ENCODE data around the gene TMEM140. TPM values are rescaled to one million over a fixed set of nuclear protein-coding genes. Genes with fewer than 3 reads are reported as not detected.

Gene TMEM140
- total and polyA plus RNA-seq, 9 of the 15 experiments (the other 6 are each of a cell fraction or from before 2014, with no cell fraction given), result 0.03 to 0.82 (median 0.23) TPM

DNA sequence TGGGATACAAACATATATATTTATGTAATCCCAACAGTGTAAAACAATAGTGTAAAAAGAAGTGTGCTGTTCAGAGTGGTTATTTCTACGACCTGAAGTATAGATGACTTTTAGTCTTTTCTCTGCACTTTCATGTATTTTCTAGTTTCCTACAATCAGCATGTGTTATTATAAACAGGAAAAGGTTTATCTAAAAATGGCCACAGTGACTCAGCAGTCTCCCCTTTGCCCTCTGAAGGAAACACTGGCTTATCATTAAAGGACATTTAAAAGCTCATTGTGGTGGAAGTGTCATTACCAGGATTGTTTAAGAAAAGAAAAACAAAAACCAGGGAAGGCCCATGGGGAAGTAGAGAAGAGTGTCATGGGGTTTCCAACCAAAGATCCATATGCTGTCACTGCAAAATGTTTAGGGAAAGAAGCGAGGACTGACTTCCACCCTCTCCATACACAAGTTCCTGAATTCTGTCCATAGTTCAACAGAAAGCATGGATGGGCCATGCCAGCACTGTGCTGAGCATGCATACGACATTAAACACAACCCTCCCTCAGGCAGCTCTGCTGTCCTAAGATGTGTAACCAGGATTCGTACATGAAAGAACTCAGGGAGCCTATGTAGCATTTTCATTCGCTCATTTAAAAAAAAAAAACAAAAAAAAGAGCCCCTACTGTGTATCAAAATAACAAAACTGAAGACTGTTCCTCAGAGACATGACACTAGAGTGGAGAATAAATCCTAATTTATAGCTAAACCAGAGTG, 12.4 kb downstream of the TMEM140 start (continued):
- TF ChIP-seq, protein P1, sequence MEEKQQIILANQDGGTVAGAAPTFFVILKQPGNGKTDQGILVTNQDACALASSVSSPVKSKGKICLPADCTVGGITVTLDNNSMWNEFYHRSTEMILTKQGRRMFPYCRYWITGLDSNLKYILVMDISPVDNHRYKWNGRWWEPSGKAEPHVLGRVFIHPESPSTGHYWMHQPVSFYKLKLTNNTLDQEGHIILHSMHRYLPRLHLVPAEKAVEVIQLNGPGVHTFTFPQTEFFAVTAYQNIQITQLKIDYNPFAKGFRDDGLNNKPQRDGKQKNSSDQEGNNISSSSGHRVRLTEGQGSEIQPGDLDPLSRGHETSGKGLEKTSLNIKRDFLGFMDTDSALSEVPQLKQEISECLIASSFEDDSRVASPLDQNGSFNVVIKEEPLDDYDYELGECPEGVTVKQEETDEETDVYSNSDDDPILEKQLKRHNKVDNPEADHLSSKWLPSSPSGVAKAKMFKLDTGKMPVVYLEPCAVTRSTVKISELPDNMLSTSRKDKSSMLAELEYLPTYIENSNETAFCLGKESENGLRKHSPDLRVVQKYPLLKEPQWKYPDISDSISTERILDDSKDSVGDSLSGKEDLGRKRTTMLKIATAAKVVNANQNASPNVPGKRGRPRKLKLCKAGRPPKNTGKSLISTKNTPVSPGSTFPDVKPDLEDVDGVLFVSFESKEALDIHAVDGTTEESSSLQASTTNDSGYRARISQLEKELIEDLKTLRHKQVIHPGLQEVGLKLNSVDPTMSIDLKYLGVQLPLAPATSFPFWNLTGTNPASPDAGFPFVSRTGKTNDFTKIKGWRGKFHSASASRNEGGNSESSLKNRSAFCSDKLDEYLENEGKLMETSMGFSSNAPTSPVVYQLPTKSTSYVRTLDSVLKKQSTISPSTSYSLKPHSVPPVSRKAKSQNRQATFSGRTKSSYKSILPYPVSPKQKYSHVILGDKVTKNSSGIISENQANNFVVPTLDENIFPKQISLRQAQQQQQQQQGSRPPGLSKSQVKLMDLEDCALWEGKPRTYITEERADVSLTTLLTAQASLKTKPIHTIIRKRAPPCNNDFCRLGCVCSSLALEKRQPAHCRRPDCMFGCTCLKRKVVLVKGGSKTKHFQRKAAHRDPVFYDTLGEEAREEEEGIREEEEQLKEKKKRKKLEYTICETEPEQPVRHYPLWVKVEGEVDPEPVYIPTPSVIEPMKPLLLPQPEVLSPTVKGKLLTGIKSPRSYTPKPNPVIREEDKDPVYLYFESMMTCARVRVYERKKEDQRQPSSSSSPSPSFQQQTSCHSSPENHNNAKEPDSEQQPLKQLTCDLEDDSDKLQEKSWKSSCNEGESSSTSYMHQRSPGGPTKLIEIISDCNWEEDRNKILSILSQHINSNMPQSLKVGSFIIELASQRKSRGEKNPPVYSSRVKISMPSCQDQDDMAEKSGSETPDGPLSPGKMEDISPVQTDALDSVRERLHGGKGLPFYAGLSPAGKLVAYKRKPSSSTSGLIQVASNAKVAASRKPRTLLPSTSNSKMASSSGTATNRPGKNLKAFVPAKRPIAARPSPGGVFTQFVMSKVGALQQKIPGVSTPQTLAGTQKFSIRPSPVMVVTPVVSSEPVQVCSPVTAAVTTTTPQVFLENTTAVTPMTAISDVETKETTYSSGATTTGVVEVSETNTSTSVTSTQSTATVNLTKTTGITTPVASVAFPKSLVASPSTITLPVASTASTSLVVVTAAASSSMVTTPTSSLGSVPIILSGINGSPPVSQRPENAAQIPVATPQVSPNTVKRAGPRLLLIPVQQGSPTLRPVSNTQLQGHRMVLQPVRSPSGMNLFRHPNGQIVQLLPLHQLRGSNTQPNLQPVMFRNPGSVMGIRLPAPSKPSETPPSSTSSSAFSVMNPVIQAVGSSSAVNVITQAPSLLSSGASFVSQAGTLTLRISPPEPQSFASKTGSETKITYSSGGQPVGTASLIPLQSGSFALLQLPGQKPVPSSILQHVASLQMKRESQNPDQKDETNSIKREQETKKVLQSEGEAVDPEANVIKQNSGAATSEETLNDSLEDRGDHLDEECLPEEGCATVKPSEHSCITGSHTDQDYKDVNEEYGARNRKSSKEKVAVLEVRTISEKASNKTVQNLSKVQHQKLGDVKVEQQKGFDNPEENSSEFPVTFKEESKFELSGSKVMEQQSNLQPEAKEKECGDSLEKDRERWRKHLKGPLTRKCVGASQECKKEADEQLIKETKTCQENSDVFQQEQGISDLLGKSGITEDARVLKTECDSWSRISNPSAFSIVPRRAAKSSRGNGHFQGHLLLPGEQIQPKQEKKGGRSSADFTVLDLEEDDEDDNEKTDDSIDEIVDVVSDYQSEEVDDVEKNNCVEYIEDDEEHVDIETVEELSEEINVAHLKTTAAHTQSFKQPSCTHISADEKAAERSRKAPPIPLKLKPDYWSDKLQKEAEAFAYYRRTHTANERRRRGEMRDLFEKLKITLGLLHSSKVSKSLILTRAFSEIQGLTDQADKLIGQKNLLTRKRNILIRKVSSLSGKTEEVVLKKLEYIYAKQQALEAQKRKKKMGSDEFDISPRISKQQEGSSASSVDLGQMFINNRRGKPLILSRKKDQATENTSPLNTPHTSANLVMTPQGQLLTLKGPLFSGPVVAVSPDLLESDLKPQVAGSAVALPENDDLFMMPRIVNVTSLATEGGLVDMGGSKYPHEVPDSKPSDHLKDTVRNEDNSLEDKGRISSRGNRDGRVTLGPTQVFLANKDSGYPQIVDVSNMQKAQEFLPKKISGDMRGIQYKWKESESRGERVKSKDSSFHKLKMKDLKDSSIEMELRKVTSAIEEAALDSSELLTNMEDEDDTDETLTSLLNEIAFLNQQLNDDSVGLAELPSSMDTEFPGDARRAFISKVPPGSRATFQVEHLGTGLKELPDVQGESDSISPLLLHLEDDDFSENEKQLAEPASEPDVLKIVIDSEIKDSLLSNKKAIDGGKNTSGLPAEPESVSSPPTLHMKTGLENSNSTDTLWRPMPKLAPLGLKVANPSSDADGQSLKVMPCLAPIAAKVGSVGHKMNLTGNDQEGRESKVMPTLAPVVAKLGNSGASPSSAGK (IDR thresholded peaks at IDR 0.05), result peak; percentile 53
- TF ChIP-seq ZNF197 (CRISPR knock-in tag; IDR thresholded peaks at IDR 0.05; ENCODE audit: low read depth), result 0 out of 2 replicates have a peak, but pooled peaks have one; percentile 20
- TF ChIP-seq ZFP1 (CRISPR knock-in tag; IDR thresholded peaks at IDR 0.05), result no peak
- peak; percentile 76 for TF ChIP-seq GTF2A2 (tag; IDR thresholded peaks at IDR 0.05)
- TF ChIP-seq, protein P2, sequence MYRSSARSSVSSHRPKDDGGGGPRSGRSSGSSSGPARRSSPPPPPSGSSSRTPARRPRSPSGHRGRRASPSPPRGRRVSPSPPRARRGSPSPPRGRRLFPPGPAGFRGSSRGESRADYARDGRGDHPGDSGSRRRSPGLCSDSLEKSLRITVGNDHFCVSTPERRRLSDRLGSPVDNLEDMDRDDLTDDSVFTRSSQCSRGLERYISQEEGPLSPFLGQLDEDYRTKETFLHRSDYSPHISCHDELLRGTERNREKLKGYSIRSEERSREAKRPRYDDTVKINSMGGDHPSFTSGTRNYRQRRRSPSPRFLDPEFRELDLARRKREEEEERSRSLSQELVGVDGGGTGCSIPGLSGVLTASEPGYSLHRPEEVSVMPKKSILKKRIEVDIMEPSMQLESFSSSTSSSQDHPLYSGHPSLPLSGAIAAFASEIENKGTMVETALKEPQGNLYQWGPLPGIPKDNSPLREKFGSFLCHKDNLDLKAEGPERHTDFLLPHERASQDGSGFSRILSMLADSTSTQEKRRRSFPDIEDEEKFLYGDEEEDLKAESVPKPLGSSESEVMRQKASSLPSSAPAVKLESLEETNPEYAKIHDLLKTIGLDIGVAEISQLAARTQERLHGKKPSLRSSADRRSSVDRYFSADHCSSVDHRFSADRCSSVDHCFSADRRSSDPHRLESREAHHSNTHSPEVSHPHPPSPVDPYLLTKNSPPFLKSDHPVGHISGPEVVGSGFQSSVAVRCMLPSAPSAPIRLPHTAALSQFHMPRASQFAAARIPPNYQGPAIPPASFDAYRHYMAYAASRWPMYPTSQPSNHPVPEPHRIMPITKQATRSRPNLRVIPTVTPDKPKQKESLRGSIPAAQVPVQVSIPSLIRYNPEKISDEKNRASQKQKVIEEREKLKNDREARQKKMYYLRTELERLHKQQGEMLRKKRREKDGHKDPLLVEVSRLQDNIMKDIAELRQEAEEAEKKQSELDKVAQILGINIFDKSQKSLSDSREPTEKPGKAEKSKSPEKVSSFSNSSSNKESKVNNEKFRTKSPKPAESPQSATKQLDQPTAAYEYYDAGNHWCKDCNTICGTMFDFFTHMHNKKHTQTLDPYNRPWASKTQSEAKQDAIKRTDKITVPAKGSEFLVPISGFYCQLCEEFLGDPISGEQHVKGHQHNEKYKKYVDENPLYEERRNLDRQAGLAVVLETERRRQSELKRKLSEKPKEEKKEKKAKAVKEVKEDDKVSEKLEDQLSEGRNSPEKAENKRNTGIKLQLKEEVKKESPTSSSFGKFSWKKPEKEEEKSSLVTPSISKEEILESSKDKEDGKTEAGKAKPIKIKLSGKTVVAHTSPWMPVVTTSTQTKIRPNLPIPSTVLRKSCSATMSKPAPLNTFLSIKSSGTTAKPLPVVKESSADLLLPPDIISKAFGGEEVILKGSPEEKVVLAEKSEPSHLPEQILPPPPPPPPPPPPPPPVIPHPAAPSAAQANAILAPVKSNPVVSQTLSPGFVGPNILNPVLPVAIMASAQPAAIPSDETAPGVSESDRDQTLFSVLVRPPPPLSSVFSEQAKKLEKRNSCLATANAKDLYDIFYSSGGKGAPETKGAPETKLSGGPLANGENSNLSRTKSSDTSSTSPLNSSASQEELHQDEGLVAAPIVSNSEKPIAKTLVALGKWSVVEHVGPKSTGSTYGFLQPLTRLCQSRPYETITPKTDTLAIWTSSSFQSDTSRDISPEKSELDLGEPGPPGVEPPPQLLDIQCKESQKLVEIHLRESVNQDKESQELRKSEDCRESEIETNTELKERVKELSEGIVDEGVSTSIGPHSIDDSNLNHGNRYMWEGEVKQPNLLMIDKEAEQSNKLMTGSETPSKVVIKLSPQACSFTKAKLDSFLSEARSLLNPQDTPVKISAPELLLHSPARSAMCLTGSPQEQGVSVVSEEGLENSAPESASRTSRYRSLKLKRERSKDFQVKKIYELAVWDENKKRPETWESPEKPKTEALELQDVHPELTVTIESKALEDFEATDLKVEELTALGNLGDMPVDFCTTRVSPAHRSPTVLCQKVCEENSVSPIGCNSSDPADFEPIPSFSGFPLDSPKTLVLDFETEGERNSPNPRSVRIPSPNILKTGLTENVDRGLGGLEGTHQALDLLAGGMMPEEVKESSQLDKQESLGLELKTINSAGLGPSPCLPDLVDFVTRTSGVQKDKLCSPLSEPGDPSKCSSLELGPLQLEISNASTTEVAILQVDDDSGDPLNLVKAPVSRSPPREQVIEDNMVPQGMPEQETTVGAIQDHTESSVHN (IDR thresholded peaks at IDR 0.05; ENCODE audit: borderline replicate concordance in 1 of 2, low read depth in 1 of 2), result peak; percentile 66 to 84; a peak in 2 of 4 replicates
- TF ChIP-seq CBFA2T2 (conservative IDR thresholded peaks at IDR 0.05), result peak; percentile 60

Data from K562 (cell line).